Activated T-cell treated with anti-CD3 and anti-CD28 coated beads, Interleukin-2, amount 50 U/mL, for 72 hours (primary cell): ENCODE measurements around the gene XXYLT1. TPM values are rescaled to one million over a fixed set of nuclear protein-coding genes. Genes with fewer than 3 reads are reported as not detected.
"Not testable (repeated sequence)": the region's sequence is repeated elsewhere in the genome, so short reads cannot be mapped to it uniquely, and the experiment has no call there.

ENCODE experiments used
- ATAC-seq, 2 donors: fragments of 150-1000 bp; cut with Tn5 transposase; replicated peaks in 1 of 2; 2 replicates each; pipeline ENCODE4 v1.10.0; 2021; ENCODE audit warnings: moderate library complexity in 2 of 2, mild to moderate bottlenecking in 1 of 2
- DNase-seq, 2 donors: peaks; one replicate each; pipeline ENCODE4 v3.0.0; 2021 to 2022; ENCODE audit warnings: mixed read lengths in 1 of 2
- H3K27ac Mint-ChIP-seq: one replicate; pipeline ENCODE4 v1.8.0; 2022; ENCODE audit warnings: mild to moderate bottlenecking, moderate library complexity, mixed read lengths
- H3K27me3 Mint-ChIP-seq: one replicate; pipeline ENCODE4 v1.8.0; 2022; ENCODE audit warnings: low read depth, mixed read lengths
- H3K36me3 Mint-ChIP-seq, 2 donors: one replicate each; pipeline ENCODE4 v1.8.0; 2022; ENCODE audit warnings: mixed read lengths in 2 of 2, mild to moderate bottlenecking in 1 of 2; ENCODE audit not compliant: insufficient read depth in 2 of 2
- H3K4me1 Mint-ChIP-seq: one replicate; pipeline ENCODE4 v1.8.0; 2022; ENCODE audit warnings: low read depth, mixed read lengths
- H3K4me3 Mint-ChIP-seq, 2 donors: one replicate each; pipeline ENCODE4 v1.8.0; 2022; ENCODE audit warnings: mild to moderate bottlenecking in 2 of 2, mixed read lengths in 2 of 2, moderate library complexity in 2 of 2
- H3K9me3 Mint-ChIP-seq, 2 donors: one replicate each; pipeline ENCODE4 v1.8.0; 2022; ENCODE audit warnings: mixed read lengths in 2 of 2
- total RNA-seq, 2 donors: library from RNA; stranded (reverse); gene quantifications; one replicate each; pipeline ENCODE4 v1.2.3, GENCODE V29; 2022

XXYLT1 gene
- total RNA-seq, 2 donors from 2014 or later: 6.2 to 6.6 TPM

- Mint-ChIP-seq H3K27me3 (no peaks in the 10 kb centered on the region), H3K36me3 (no peaks in the 10 kb centered on the region), H3K9me3 (no peaks in the 10 kb centered on the region), H3K4me1 (no peaks in the 10 kb centered on the region), H3K27ac (no peak overlapping the region), H3K4me3 (no peak overlapping the region)
- ATAC-seq (no peak), DNase-seq (no peak)
Measured at GRCh38 chr3:195040094-195040493, 230.9 kb downstream of the XXYLT1 start.

DNA sequence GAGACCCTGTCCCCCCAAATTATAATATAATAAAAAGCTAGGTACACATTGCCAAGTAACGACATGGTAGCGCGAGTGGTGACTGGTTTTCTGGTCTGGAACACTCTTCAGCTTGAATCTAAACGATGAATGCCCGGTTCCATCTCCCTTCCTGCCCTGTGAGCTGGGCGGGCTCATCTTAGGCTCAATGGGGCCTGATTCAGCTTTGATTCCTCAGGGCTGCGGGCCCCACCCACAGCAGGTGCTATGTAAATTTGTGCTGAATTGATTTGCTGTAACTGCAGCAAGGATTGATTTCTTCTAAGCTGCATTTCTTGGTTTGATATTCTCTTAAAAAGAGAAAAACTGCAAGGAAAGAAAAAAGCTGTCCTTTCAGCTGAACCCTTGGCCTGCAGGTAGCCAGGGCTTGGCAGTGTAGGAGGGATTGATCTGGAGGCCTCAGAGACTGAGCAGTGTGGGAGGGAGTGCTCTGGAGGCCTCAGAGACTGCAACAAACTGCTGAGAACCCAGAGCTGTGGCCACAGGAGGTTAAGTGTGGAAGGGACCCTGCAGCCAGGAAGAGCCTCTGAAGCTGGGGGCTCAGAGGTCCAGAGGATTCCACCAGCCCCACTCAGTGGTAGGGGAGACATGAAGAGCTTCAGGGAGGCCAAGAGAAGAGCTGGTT is 231.6 kb downstream of the XXYLT1 start:
- no peaks in the 10 kb centered on the region for H3K4me1 Mint-ChIP-seq
- H3K36me3 Mint-ChIP-seq: no peaks in the 10 kb centered on the region
- no peaks in the 10 kb centered on the region for H3K27me3 Mint-ChIP-seq
- H3K27ac Mint-ChIP-seq: no peak overlapping the region
- no peak overlapping the region for H3K4me3 Mint-ChIP-seq
- DNase-seq (no peak), ATAC-seq (no peak)
- no peaks in the 10 kb centered on the region for H3K9me3 Mint-ChIP-seq

DNA sequence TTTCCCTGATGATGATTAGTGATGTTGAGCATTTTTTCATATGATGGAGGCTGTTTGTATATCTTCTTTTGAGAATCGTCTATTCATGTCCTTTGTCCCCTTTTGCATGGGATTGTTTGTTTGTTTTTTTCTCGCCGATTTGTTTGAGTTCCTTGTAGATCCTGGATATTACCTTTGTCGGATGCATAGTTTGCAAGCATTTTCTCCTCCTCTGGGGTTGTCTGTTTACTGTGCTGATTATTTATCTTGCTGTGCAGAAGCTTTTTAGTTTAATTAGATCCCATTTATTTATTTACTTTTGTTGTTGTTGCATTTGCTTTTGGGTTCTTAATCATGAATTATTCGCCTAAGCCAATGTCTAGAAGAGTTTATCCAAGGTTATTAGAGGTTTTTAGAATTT is 232.8 kb downstream of the XXYLT1 start:
- Mint-ChIP-seq H3K9me3 (no peaks in the 10 kb centered on the region), H3K27ac (no peak overlapping the region), H3K27me3 (no peaks in the 10 kb centered on the region), H3K36me3 (no peaks in the 10 kb centered on the region), H3K4me1 (no peaks in the 10 kb centered on the region), H3K4me3 (no peak overlapping the region)
- DNase-seq (no peak), ATAC-seq (no peak)

- not testable (repeated sequence) for ATAC-seq, DNase-seq, H3K4me3 Mint-ChIP-seq, H3K27ac Mint-ChIP-seq, H3K4me1 Mint-ChIP-seq, H3K27me3 Mint-ChIP-seq, H3K36me3 Mint-ChIP-seq, H3K9me3 Mint-ChIP-seq
Measured at GRCh38 chr3:195037586-195037985, 233.4 kb downstream of the XXYLT1 start.

GRCh38 chr3:195036974-195037373 is 234.0 kb downstream of the XXYLT1 start:
- DNase-seq (no peak), ATAC-seq (no peak)
- Mint-ChIP-seq H3K4me3 (no peak overlapping the region), H3K27me3 (no peaks in the 10 kb centered on the region), H3K27ac (no peak overlapping the region), H3K36me3 (no peaks in the 10 kb centered on the region), H3K4me1 (no peaks in the 10 kb centered on the region), H3K9me3 (no peaks in the 10 kb centered on the region)

GRCh38 chr3:195036574-195036973 is 234.4 kb downstream of the XXYLT1 start:
- ATAC-seq: no peak
- H3K9me3 Mint-ChIP-seq: no peaks in the 10 kb centered on the region

GRCh38 chr3:195036203-195036505 is 234.8 kb downstream of the XXYLT1 start:
- Mint-ChIP-seq H3K36me3 (no peaks in the 10 kb centered on the region), H3K27me3 (no peaks in the 10 kb centered on the region), H3K4me1 (no peaks in the 10 kb centered on the region), H3K4me3 (no peak overlapping the region), H3K27ac (no peak overlapping the region), H3K9me3 (no peaks in the 10 kb centered on the region)
- DNase-seq (no peak), ATAC-seq (no peak)

More at GRCh38 chr3:195036574-195036973, 234.4 kb downstream of the XXYLT1 start:
- no peak overlapping the region for H3K4me3 Mint-ChIP-seq
- no peaks in the 10 kb centered on the region for H3K27me3 Mint-ChIP-seq
- H3K27ac Mint-ChIP-seq: no peak overlapping the region
- no peaks in the 10 kb centered on the region for H3K4me1 Mint-ChIP-seq
- no peak for DNase-seq
- H3K36me3 Mint-ChIP-seq: no peaks in the 10 kb centered on the region

- H3K27me3 Mint-ChIP-seq: no peaks in the 10 kb centered on the region
- no peak overlapping the region for H3K27ac Mint-ChIP-seq
- no peak for ATAC-seq
- H3K4me3 Mint-ChIP-seq: no peak overlapping the region
- DNase-seq: no peak
- H3K36me3 Mint-ChIP-seq: no peaks in the 10 kb centered on the region
- H3K9me3 Mint-ChIP-seq: no peaks in the 10 kb centered on the region
- H3K4me1 Mint-ChIP-seq: no peaks in the 10 kb centered on the region
Measured at GRCh38 chr3:195035345-195036202, 235.4 kb downstream of the XXYLT1 start.

- ATAC-seq (no peak), DNase-seq (no peak)
- Mint-ChIP-seq H3K9me3 (no peaks in the 10 kb centered on the region), H3K27ac (no peak overlapping the region), H3K4me3 (no peak overlapping the region), H3K4me1 (no peaks in the 10 kb centered on the region), H3K27me3 (no peaks in the 10 kb centered on the region), H3K36me3 (no peaks in the 10 kb centered on the region)
Measured at GRCh38 chr3:195034541-195034940, 236.4 kb downstream of the XXYLT1 start.

- Mint-ChIP-seq H3K27ac (no peak overlapping the region), H3K4me3 (no peak overlapping the region), H3K27me3 (no peaks in the 10 kb centered on the region), H3K36me3 (no peaks in the 10 kb centered on the region), H3K9me3 (no peaks in the 10 kb centered on the region), H3K4me1 (no peaks in the 10 kb centered on the region)
- ATAC-seq: no peak
- DNase-seq: no peak
Measured at GRCh38 chr3:195034101-195034500, 236.9 kb downstream of the XXYLT1 start.

DNA sequence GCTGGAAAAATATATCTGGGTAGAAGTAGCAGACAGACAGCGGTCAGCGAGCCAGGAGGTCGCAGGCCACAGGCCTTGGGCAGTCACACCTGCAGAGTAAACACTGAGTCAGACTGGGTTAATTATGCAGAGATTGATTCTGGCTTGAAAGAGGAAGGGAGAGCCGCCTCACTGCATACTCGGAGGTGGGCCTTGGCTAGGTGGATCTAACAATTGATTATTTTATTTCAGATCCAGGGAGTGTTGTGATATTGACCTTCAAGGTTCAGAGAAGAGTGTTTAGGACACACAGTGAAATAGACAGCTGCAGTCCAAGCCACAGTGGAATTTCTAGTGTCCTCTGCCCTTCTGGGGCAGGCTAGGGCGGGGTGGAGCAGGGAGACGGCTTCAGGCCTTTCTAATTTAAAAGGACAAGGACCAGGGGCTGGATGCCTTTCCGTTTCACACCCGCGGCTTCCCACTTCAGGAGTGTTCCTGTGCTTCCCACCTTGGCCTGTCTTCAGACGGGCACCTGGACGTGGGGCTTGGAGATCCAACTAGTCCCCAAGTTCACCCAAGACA is 237.3 kb downstream of the XXYLT1 start:
- Mint-ChIP-seq H3K27me3 (no peaks in the 10 kb centered on the region), H3K36me3 (no peaks in the 10 kb centered on the region), H3K27ac (no peak overlapping the region), H3K4me3 (no peak overlapping the region), H3K4me1 (no peaks in the 10 kb centered on the region), H3K9me3 (no peaks in the 10 kb centered on the region)
- DNase-seq (no peak), ATAC-seq (no peak)

GRCh38 chr3:195032955-195033354 is 238.0 kb downstream of the XXYLT1 start:
- Mint-ChIP-seq H3K27me3 (no peaks in the 10 kb centered on the region), H3K4me1 (no peaks in the 10 kb centered on the region), H3K36me3 (no peaks in the 10 kb centered on the region), H3K4me3 (no peak overlapping the region), H3K9me3 (no peaks in the 10 kb centered on the region), H3K27ac (no peak overlapping the region)
- DNase-seq (no peak), ATAC-seq (no peak)

DNA sequence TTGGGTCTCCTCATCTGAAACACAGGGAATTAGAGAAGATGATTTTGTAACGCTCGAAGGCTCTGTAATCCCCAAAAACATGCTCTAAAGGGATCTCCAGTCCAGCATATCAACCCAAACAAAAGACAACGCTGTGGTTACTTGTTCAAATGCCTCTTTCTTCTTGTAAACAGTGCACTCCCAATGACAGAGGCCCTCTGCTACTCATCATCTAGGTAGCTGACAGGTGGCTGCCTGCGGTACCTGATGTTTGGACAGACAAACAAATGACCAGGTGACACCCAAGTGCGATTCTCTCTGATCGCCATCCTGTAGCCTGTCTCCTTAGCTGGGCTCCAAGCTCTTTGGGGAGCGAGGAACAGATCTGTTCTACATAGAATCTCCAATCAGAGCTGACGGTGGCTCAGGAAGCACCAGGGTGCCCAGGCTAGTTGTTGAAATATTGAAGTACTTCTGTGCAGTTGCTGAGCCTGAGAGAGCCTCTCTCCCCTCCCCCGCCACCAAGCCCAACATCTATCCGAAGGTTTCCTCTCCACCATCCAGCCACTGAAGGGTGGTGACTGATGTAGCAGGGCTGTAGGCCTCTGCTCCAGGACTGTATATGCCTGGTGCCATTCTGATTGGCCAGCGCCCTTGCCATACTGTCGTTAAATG is 238.7 kb downstream of the XXYLT1 start:
- DNase-seq: no peak
- no peak for ATAC-seq
- Mint-ChIP-seq H3K4me1 (no peaks in the 10 kb centered on the region), H3K9me3 (no peaks in the 10 kb centered on the region), H3K27me3 (no peaks in the 10 kb centered on the region), H3K4me3 (no peak overlapping the region), H3K27ac (no peak overlapping the region), H3K36me3 (no peaks in the 10 kb centered on the region)
